Chondrocyte (in vitro differentiated cells): ENCODE results near the gene AFG3L2. TPM values are rescaled to one million over a fixed set of nuclear protein-coding genes. Genes with fewer than 3 reads are reported as not detected.

Experiments
- DNase-seq: peaks from one replicate; pipeline ENCODE4 v3.0.0; 2021; ENCODE audit warnings: mixed read lengths, low spot score
- H3K27ac Mint-ChIP-seq: one replicate; pipeline ENCODE4 v1.8.0; 2021; ENCODE audit warnings: mild to moderate bottlenecking, moderate library complexity, mixed read lengths; ENCODE audit not compliant: unreplicated experiment
- H3K27me3 Mint-ChIP-seq: 2 replicates; pipeline ENCODE4 v1.8.0; 2021; ENCODE audit warnings: low read depth, mixed read lengths
- H3K36me3 Mint-ChIP-seq: 2 replicates; pipeline ENCODE4 v1.8.0; 2021; ENCODE audit warnings: low read depth, mixed read lengths
- H3K4me1 Mint-ChIP-seq: 2 replicates; pipeline ENCODE4 v1.8.0; 2021; ENCODE audit warnings: low read depth, mild to moderate bottlenecking, mixed read lengths
- H3K4me3 Mint-ChIP-seq: one replicate; pipeline ENCODE4 v1.8.0; 2021; ENCODE audit warnings: mild to moderate bottlenecking, moderate library complexity, mixed read lengths; ENCODE audit not compliant: unreplicated experiment
- H3K9me3 Mint-ChIP-seq: 2 replicates; pipeline ENCODE4 v1.8.0; 2021; ENCODE audit warnings: low read depth, mixed read lengths
- CTCF ChIP-seq: fragments of 200-600 bp; sonication (generic); IDR thresholded peaks from 2 replicates; pipeline ENCODE4 v1.5.0; 2021; ENCODE audit warnings: antibody characterized with exemption, mild to moderate bottlenecking, moderate library complexity
- total RNA-seq: library from RNA; stranded (reverse); gene quantifications from 3 replicates; pipeline ENCODE4 v1.2.1, GENCODE V29; 2021

AFG3L2 gene
- total RNA-seq, 1 donor from 2014 or later, result 38.5 TPM

DNA sequence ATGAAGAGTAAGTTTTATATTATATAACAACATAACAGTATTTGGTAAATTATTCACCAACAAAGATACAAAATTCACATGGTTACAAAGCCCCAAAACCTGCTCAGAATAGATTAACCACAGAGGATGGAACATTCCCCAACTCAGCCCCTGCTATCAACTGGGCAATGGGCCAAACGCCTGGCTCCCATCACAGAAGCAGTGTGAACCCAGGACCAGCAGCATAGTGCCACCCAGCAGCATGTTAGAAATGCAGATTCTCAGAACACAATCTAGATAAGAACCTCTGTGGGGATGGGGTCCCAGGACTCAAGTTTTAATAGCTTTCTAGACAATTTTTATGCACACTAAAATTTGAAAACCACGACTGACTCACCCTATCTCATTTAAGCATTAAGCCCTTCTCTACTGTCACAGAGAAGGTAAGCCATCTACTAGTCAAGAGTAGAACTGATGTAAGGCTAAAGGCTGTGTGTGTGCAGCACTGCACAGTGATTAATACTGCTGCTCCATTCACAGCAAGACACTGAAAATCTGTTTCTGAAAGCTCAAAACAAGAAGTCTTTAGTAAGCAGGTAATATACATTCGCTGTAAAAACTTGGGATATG lies 15.2 kb downstream of the AFG3L2 start:
- Mint-ChIP-seq H3K4me1 (peaks cover 19% of the 10 kb centered on the region), H3K9me3 (no peaks in the 10 kb centered on the region), H3K27me3 (no peaks in the 10 kb centered on the region), H3K4me3 (no peak overlapping the region), H3K36me3 (peaks cover 25% of the 10 kb centered on the region), H3K27ac (peak overlapping the region; percentile 59)
- DNase-seq, result no peak
- no peak for TF ChIP-seq CTCF

DNA sequence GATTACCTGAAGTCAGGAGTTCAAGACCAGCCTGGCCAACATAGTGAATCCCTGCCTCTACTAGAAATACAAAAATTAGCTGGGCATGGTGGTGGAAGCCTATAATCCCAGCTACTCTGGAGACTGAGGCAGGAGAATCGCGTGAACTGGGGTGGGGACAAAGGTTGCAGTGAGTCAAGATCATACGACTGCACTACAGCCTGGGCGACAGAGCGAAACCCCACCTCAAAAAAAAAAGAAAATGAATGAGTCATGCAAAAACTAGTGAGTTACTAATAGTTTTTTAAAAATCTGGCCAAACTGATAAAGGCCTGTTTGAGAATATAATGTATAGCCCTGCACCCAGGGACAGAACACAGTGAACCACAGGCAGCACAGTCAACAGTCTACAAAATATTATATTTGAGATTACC lies 17.5 kb downstream of the AFG3L2 start:
- Mint-ChIP-seq H3K36me3 (peaks cover 29% of the 10 kb centered on the region), H3K9me3 (no peaks in the 10 kb centered on the region), H3K4me1 (peaks cover 16% of the 10 kb centered on the region), H3K27me3 (no peaks in the 10 kb centered on the region), H3K4me3 (no peak overlapping the region), H3K27ac (no peak overlapping the region)
- no peak for TF ChIP-seq CTCF
- no peak for DNase-seq

DNA sequence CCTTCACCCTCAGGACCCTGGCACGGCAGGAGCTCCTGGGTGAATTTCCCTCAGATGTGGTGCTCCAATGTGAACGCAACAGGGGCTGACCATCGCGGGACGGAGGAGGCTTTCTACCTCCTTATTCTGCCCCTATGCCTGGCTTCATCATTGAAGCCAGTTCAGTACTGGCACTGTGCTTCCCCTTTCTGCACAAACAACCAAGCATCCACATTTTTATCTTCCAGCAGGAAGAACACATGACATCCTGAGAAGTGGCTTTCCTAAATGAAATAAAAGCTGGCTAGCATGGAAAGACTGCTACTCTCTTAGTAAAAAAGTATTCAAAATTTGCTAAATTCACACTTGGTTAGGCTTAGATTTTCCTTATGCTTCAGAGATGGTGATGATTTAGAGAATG lies 24.8 kb downstream of the AFG3L2 start:
- DNase-seq, result no peak
- Mint-ChIP-seq H3K4me3 (no peak overlapping the region), H3K27me3 (no peaks in the 10 kb centered on the region), H3K36me3 (peaks cover 32% of the 10 kb centered on the region), H3K4me1 (no peaks in the 10 kb centered on the region), H3K27ac (no peak overlapping the region), H3K9me3 (no peaks in the 10 kb centered on the region)
- no peak for TF ChIP-seq CTCF

DNA sequence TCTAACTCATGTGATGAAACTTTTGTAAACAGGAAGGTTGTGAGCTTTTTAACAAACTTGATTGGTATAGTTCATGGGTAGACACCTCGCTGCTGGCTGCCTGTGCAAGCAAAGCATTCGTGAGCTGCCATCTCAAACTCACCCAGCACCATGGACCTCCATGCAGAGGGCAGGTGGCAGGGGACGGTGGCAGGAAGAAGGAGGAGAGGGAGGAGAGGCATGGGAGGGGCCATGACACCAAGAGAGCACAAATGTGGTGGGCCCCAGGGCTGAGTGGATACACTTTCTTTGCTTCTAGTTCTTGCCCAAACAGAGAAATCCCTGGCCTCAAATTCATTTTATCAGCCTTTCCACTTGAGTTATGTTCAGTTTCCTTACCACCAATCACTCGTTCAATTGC lies 29.1 kb downstream of the AFG3L2 start:
- H3K9me3 Mint-ChIP-seq, result no peaks in the 10 kb centered on the region
- no peaks in the 10 kb centered on the region for H3K27me3 Mint-ChIP-seq
- no peak overlapping the region for H3K27ac Mint-ChIP-seq
- no peak for DNase-seq
- H3K4me3 Mint-ChIP-seq, result no peak overlapping the region
- H3K4me1 Mint-ChIP-seq, result no peaks in the 10 kb centered on the region
- no peak for TF ChIP-seq CTCF
- H3K36me3 Mint-ChIP-seq, result peaks cover 42% of the 10 kb centered on the region

DNA sequence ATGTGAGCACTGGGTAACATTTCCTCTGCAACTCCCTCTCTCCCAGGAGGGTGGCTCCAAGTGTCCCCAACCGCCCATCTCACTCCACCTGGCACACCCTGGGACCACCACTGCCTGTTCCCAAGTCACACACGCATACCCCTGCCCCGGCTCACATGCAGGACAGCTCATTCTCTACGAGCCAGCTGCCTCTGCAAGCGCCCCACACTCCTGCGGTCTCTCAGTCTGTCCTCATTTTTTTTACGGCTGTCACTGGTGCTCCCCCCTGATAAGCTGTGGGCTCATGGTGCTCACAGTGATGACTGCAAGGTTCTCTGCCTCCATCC lies 30.8 kb downstream of the AFG3L2 start:
- peaks cover 49% of the 10 kb centered on the region for H3K36me3 Mint-ChIP-seq
- H3K4me1 Mint-ChIP-seq, result no peaks in the 10 kb centered on the region
- DNase-seq, result no peak
- H3K4me3 Mint-ChIP-seq, result no peak overlapping the region
- TF ChIP-seq CTCF, result no peak
- no peaks in the 10 kb centered on the region for H3K9me3 Mint-ChIP-seq
- H3K27me3 Mint-ChIP-seq, result no peaks in the 10 kb centered on the region
- no peak overlapping the region for H3K27ac Mint-ChIP-seq
